ENCODE results near the gene PTPRN2.

DNA sequence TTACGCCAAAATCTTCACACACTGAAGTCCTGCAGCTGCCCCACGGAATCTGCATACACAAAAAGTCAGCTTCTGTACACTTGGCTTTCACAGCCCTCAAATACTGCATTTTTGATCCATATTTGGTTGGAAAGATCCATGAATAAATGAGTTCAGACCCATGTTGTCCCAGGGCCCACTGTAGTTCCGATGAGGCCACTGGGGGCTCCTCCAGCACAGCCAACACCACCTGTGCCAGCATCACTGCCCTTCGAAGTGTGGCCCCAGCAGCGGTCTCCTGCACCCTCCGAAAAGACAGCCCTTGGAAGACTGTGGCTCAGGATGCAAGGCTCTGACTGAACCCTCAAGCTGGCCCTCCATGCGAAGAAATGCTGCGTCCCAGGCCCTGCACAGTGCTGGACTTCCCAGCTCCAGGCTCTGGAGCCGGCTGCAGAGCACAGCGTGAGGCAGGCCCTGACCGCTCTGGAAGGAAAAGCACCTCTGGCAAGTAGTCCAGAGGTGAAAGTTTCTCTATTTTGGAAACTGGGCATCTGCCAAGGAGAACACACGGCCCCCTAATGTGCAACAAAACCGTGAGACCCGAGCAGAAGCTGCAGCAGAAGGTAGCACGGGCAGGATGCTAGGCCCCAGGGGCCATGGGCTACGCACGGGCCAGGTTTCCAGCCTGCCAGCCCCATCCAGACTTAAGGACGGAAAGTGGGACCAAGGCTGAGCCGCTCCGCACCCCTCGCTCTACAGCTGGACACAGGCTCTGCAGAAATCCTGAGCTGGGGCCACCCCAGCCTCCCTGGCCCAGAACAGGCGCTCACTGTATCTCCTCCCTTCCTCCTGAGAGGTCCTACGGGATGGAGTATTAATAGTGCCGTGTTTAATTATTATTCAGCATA is 62.6 kb downstream of the PTPRN2 start:
- TF ChIP-seq, protein P1, sequence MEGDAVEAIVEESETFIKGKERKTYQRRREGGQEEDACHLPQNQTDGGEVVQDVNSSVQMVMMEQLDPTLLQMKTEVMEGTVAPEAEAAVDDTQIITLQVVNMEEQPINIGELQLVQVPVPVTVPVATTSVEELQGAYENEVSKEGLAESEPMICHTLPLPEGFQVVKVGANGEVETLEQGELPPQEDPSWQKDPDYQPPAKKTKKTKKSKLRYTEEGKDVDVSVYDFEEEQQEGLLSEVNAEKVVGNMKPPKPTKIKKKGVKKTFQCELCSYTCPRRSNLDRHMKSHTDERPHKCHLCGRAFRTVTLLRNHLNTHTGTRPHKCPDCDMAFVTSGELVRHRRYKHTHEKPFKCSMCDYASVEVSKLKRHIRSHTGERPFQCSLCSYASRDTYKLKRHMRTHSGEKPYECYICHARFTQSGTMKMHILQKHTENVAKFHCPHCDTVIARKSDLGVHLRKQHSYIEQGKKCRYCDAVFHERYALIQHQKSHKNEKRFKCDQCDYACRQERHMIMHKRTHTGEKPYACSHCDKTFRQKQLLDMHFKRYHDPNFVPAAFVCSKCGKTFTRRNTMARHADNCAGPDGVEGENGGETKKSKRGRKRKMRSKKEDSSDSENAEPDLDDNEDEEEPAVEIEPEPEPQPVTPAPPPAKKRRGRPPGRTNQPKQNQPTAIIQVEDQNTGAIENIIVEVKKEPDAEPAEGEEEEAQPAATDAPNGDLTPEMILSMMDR (conservative IDR thresholded peaks at IDR 0.05 in 1 of 2, IDR thresholded peaks at IDR 0.05 in 1 of 2; ENCODE audit: low read depth in 1 of 2, low read length in 2 of 2) = no peak
- TF ChIP-seq EZH2 (IDR thresholded peaks at IDR 0.05; ENCODE audit: low read length, missing control alignments) = no peak

Data from fibroblast of lung (primary cell).